MM.1S (cell line): ENCODE results near the gene DNAI2.

Source experiments
- EZH2 ChIP-seq: fragments of 300-600 bp; sonication (generic); optimal IDR thresholded peaks from 2 replicates; pipeline ENCODE3; 2017; ENCODE audit warnings: low read depth, mild to moderate bottlenecking, antibody characterized with exemption, low read length, mixed read lengths
- EZH2phosphoT487 ChIP-seq: fragments of 300-600 bp; sonication (generic); IDR thresholded peaks from 2 replicates; pipeline ENCODE4 v1.6.1; 2018; ENCODE audit warnings: antibody characterized with exemption, low read length
- TF ChIP-seq, protein P1 (sequence below): fragments of 300-600 bp; sonication (generic); IDR thresholded peaks from 2 replicates; pipeline ENCODE4 v1.5.1; 2016; ENCODE audit warnings: antibody characterized with exemption, low read length, mixed read lengths

DNA sequence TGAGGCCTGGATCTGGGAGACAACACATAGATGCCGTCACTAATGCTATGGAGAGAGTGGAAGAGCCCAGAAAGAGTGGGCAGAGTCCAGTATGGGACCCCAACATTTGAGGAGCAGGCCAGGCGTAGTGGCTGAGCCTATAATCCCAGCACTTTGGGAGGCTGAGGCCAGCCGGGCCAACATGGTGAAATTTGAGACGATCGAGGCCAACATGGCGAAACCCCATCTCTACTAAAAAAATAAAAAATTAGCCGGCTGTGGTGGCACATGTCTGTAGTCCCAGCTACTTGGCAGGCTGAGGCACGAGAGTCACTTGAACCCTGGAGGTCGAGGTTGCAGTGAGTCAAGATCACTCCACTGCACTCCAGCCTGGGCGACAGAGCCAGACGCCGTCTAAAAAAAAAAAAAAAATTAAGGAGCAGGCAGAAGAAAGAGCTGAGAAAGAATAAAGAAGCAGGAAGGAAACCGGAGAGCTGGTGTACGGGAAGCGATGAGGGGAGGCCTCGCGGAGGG is 6.0 kb upstream of the DNAI2 start:
- no peak for TF ChIP-seq EZH2
- TF ChIP-seq, protein P1, sequence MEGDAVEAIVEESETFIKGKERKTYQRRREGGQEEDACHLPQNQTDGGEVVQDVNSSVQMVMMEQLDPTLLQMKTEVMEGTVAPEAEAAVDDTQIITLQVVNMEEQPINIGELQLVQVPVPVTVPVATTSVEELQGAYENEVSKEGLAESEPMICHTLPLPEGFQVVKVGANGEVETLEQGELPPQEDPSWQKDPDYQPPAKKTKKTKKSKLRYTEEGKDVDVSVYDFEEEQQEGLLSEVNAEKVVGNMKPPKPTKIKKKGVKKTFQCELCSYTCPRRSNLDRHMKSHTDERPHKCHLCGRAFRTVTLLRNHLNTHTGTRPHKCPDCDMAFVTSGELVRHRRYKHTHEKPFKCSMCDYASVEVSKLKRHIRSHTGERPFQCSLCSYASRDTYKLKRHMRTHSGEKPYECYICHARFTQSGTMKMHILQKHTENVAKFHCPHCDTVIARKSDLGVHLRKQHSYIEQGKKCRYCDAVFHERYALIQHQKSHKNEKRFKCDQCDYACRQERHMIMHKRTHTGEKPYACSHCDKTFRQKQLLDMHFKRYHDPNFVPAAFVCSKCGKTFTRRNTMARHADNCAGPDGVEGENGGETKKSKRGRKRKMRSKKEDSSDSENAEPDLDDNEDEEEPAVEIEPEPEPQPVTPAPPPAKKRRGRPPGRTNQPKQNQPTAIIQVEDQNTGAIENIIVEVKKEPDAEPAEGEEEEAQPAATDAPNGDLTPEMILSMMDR, result no peak
- no peak for TF ChIP-seq EZH2phosphoT487
